Gastroesophageal sphincter (tissue), 3 donors: Measurements from ENCODE around the gene TMEM231.

Experiments
- CTCF ChIP-seq, 4 experiments: fragments of 200-600 bp in 2 of 4; fragments of 450-650 bp in 2 of 4; sonication (generic) in 1 of 4; IDR thresholded peaks; one replicate each; pipeline ENCODE4 v1.5.1; 2017 to 2019; ENCODE audit warnings: antibody characterized with exemption in 4 of 4, mild to moderate bottlenecking in 2 of 4, moderate library complexity in 2 of 4
- POLR2A ChIP-seq, 2 donors: fragments of 450-650 bp; IDR thresholded peaks; one replicate each; pipeline ENCODE4 v1.6.1; 2017; ENCODE audit warnings: antibody characterized with exemption in 2 of 2, mild to moderate bottlenecking in 2 of 2, moderate library complexity in 1 of 2

GRCh38 chr16:75537776-75538175, 18.3 kb downstream of the TMEM231 start:
- no peak for TF ChIP-seq POLR2A (IDR thresholded peaks at IDR 0.05)
- no peak for TF ChIP-seq CTCF (IDR thresholded peaks at IDR 0.05)
